GM21390 (cell line): ENCODE measurements around the gene NTN5.

Experiments used
- ATAC-seq: cut with Tn5 transposase; IDR thresholded peaks from one replicate; pipeline ENCODE4 v1.9.1; 2021; ENCODE audit not compliant: unreplicated experiment

Gene NTN5

DNA sequence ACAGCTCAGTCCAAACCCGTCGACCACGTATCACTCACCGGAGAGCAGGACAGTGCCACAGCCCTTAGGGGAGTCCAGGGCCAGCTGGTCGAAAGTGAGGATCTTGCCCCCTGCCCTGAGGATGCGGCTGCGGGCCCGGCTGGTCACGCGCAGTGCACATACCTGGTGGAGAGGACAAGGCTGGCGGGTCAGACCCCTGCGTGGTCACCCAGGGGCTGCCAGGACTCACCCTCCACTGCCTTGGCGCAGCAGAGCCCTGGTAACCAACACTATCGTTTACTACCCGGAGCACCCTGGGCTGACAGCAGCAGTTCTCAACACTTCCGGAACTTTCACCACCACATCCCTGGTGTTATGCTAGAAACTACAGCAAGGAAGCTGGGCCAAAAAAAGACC lies 56.8 kb downstream of the NTN5 start:
- no peak for ATAC-seq

DNA sequence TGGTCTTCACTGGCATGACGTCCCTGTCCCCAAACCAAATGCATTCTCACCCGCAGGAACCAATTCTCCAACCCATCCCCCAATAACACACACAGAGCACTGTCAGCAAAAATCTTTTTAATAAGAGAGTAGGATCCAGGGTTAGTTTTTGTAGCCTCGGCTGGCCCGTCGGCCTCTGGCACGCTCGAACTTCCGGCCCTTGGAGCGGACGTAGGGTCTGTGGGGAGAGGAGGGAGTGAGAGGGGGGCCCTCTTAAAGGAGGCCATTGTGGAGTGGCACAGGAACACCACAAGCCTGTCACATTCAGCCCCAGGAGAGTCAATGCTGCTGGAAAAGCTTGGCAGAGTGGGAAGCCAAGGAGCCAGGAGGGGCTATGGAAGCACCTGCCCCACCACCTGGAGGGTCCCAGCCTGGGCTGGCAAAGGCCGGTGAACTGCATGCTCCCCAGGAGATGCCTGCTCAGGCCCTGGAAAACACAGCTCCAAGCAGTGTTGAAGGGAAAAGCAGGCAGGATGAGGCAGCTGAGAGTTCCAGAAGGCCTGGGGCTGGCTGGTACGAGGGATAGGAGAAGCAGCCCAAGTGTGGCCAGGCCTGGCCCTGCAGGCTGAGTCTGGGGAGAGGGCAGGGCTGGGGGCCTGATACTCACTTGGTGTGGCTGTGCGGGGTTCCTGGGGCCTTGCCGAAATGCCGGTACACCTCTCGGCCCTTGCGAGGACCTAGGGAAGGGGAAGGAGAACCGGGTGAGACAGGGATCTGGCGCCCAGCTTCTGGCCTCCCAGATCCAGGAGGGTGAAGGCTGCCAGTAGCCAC lies 57.4 kb downstream of the NTN5 start:
- no peak for ATAC-seq

DNA sequence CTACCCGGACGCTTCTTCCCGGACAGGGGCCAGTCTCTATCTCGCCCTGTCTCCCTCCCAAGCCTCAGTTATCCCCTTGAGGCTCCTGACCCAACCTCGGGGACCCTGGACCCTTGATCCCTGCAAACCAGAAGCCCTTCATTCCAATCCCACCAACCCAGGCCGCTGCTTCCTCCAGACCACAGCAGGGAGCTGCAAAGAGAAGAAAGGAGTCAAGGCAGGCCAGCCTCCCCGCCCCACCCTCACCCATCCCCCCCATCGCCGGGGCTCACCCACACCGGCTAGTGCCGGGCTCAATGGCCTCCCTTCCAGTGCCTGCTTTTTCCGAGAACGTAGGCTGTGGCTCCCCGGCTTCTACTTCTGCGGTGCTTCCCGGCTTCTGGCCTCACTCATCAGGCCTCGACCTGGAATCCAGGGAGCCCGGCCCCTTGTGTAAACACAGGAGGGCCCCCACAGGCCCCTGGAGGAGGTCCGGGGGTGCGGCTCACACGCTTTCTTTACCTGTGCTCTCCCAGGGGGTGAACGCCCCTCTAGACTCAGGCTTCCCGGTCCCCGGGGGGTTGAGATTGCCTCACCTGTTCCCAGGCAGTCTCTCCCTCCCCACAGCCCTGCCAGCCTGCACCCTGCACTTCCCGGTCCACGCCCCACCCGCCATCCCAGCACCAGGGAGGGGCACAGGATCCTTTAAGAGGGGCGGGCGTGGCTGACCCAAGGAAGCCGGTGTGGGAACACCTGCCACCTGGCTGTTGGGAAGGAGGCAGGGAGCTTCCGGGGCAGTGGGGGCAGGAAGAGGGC lies 58.2 kb downstream of the NTN5 start, which contains the start of gene FAM83E:
FAM83E (minus strand) TSS at position 641 of the 795 bp plus-strand sequence. CDS start 1,704 bp downstream, outside the sequence.
- ATAC-seq, result no peak

DNA sequence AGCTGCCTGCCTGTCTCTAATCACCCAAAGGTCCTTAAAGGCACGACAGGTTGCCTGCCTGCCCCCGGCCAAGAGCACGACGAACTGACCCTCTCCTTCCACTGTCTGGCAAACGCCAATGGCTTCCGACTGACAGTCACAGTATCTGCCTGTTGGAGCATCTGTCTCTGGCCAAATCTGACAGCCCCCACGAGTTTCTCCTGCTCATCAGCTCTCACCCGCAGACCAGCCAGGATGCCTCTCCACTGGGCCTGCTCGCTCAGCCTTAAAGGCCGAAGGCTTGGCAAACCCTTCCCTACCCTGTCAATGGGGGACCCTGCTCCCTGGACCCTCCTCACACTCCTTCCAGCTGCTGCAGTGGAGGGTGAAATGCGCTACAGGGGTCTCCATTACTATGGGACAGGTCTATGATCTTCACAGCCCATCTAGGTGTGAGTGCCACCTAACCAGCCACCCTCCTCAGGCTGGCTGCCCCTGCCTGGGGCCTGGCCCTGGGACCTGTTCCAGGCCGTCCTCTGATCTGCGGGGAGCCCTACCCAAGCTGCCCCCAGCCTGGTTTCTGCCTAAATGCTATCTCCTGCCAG lies 58.9 kb downstream of the NTN5 start:
- no peak for ATAC-seq

DNA sequence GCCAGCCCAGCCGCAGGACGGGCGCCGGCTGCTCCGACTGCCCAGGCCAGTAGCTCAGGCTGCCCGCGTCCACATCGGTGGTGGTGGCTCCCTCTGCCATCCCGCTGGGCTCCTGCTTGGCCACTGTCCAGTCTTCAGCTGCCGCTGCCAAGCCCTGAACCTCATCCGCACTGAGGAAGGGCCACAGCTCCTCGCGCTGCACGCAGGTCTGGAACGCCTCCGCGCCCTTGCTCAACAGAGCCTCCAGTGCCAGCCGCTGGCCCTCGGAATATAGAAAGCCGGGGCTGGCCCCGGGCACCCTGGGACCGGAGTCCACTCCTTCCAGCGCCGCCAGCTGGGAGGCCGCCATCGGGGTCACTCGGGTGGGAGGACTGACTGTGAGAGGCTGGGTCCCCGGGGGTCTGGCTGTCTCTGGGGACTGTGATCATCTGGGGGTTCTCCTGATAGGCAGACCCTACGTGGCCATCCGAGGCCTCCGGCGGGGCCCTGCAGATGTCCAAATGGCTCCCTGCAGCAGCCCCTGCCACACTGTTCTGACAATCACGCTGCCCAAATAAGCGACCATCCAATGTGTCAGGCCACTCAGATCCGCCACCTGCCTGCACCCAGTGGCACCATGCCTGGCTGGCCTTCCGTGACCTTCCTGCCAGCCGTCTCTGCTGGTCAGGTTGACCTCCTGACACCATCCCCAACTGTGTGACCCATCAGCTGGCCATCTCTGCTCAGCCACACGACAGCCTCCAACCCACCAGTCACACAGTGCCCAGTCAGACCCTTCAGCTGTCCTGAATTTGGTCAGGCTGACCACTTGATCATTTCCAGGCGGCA lies 59.6 kb downstream of the NTN5 start:
- no peak for ATAC-seq

DNA sequence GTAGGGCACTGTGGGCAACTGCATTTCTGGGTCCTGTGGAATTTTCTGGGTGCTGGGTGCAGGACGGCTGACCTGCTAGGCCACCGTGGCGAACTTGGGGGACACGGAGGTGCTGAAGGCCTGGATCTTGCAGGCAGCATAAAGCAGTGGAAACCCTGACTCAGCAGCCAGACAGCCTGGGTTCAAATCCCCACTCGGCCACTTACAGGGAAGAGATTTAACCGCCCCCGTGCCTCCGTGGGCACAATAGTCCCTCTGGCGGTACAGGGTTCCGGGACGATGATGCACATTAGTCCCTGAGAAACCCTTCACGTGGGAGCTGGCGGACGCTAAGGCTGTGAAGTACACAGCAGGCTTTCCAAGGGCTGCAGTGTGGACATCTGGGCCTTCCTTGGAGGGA lies 60.9 kb downstream of the NTN5 start:
- ATAC-seq, result no peak
